ENCODE results near the gene SMIM24. TPM values are rescaled to one million over a fixed set of nuclear protein-coding genes. Genes with fewer than 3 reads are reported as not detected.

SMIM24 gene
- total RNA-seq, 1 experiment from 2014 or later, result 1.9 TPM

GRCh38 chr19:3450796-3451411 is 29.4 kb downstream of the SMIM24 start:
- DNase-seq, result no peak
- Histone ChIP-seq H2BK15ac (ENCODE audit: low read depth, low read length) (no peak overlapping the region), H3K4ac (ENCODE audit: low read depth, low read length) (no peak overlapping the region), H3K79me1 (ENCODE audit: insufficient read depth, low read depth, low read length, poor library complexity, severe bottlenecking) (no peaks in the 10 kb centered on the region), H3K23me2 (ENCODE audit: insufficient read length, low read depth, low read length, poor library complexity, severe bottlenecking) (no peaks in the 10 kb centered on the region), H3K4me1 (ENCODE audit: insufficient read depth, low read length) (no peaks in the 10 kb centered on the region), H2AK5ac (ENCODE audit: insufficient read length, low read length) (no peak overlapping the region), H3K56ac (ENCODE audit: insufficient read length, low read depth, low read length) (no peak overlapping the region), H2BK20ac (ENCODE audit: low read depth, low read length, poor library complexity, severe bottlenecking) (no peak overlapping the region), H2AFZ (ENCODE audit: low read length) (no peak overlapping the region), H3K9me3 (ENCODE audit: control insufficient read depth, low read depth, low read length) (no peaks in the 10 kb centered on the region), H4K5ac (ENCODE audit: insufficient read length, low read depth, low read length) (no peak overlapping the region), H3K14ac (ENCODE audit: insufficient read depth, low read length) (no peak overlapping the region), H3K27ac (ENCODE audit: insufficient read length, low read depth, low read length) (no peak overlapping the region), H3K9ac (ENCODE audit: extremely low read depth, insufficient read length, low read length) (no peak overlapping the region), H4K91ac (ENCODE audit: insufficient read length, low read depth, low read length) (no peak overlapping the region), H4K8ac (replicated peaks; ENCODE audit: insufficient read length, low read depth, low read length) (no peak overlapping the region), H2BK120ac (ENCODE audit: low read depth, low read length, poor library complexity, severe bottlenecking) (no peak overlapping the region), H3K79me2 (ENCODE audit: insufficient read depth, low read length) (no peaks in the 10 kb centered on the region), H2BK12ac (ENCODE audit: insufficient read length, low read depth, low read length) (no peak overlapping the region), H3K4me2 (ENCODE audit: insufficient read depth, insufficient read length, low read length) (no peak overlapping the region), H3T11ph (ENCODE audit: low read length) (no peak overlapping the region), H2BK5ac (ENCODE audit: insufficient read length, low read length) (no peak overlapping the region), H3K23ac (ENCODE audit: insufficient read length, low read depth, low read length) (no peak overlapping the region), H4K20me1 (ENCODE audit: control insufficient read depth, insufficient read depth, insufficient read length) (peaks cover 2% of the 10 kb centered on the region), H3K27me3 (ENCODE audit: insufficient read depth, low read length) (no peaks in the 10 kb centered on the region), H3K18ac (ENCODE audit: insufficient read length, low read depth, low read length) (no peak overlapping the region)
- H3K36me3 Mint-ChIP-seq (ENCODE audit: insufficient read depth in 1 of 3, low read depth in 3 of 3), result no peaks in the 10 kb centered on the region
- H3K27me3 Mint-ChIP-seq (ENCODE audit: low read depth), result no peaks in the 10 kb centered on the region; the same call in 1 of the 2 replicates
- TF ChIP-seq CTCF (conservative IDR thresholded peaks at IDR 0.05), result no peak
- no peaks in the 10 kb centered on the region for H3K9me3 Mint-ChIP-seq
- no peak overlapping the region for H3K4me3 Mint-ChIP-seq
- H3K27ac Mint-ChIP-seq, result peak overlapping the region in 1 of 3 experiments; percentile 87; a peak in 1 of 7 replicates
- WGBS (ENCODE audit: extremely low coverage, insufficient read length, low lambda C conversion rate), result no CpG with 5 or more reads among the region's 12 CpGs
- no peaks in the 10 kb centered on the region for H3K4me1 Mint-ChIP-seq

Data from H9 (cell line).